Left renal pelvis (tissue), 4 donors: ENCODE data around the gene CRLF2. TPM values are rescaled to one million over a fixed set of nuclear protein-coding genes. Genes with fewer than 3 reads are reported as not detected.

Source experiments
- polyA plus RNA-seq, 4 donors: library from polyadenylated mRNA; unstranded; fragments of 120-200 nt; gene quantifications; one replicate each; pipeline ENCODE4 v1.2.1, GENCODE V29; 2013; ENCODE audit not compliant: insufficient read length in 4 of 4

Gene CRLF2
- polyA plus RNA-seq, 4 donors, result not detected

Other genes starting within 250 kb of the CRLF2 start
- 1 to 10 TPM; 3.2 to 5.4 (median 4.5) TPM for gene CSF2RA, start 56.2 kb upstream of the CRLF2 start, polyA plus RNA-seq
- 10 to 100 TPM; 10.5 to 15.8 (median 13.1) TPM for gene IL3RA, start 124.1 kb upstream of the CRLF2 start, polyA plus RNA-seq
- gene SLC25A6, start 179.5 kb upstream of the CRLF2 start, polyA plus RNA-seq, result 100 to 1,000 TPM; 374 to 650 (median 494) TPM
- gene ASMTL, start 240.3 kb upstream of the CRLF2 start, polyA plus RNA-seq, result 10 to 100 TPM; 24.8 to 46.4 (median 40.4) TPM